H1 (cell line): ENCODE measurements around the gene GREB1. TPM values are rescaled to one million over a fixed set of nuclear protein-coding genes. Genes with fewer than 3 reads are reported as not detected.

Experiments used
- CTCF ChIA-PET: fragments of 300-600 bp; sonication (Branson Sonifier 250); formaldehyde crosslinking; loops from one replicate; lab custom pipeline; 2021; ENCODE audit not compliant: partially characterized antibody; lab: Charles Lee
- POLR2A ChIA-PET: fragments of 300-600 bp; sonication (Branson Sonifier 250); formaldehyde crosslinking; loops from one replicate; lab custom pipeline; 2021; ENCODE audit warnings: inconsistent platforms; ENCODE audit not compliant: partially characterized antibody; lab: Charles Lee
- DNase-seq, 2 experiments: peaks; one replicate each; pipeline versions ENCODE4 v3.0.0 to v3.0.0-alpha.2; 2010 to 2022; ENCODE audit warnings: low spot score in 2 of 2, low read depth in 1 of 2, mixed read lengths in 1 of 2
- FAIRE-seq: peaks from 2 replicates; lab custom pipeline; 2011; peaks lifted over from hg19 to GRCh38; lab: Jason Lieb, UNC
- H2AFZ ChIP-seq: 2 replicates; pipeline ENCODE4 v1.8.1; 2012; ENCODE audit warnings: low read length, inconsistent platforms
- H2AK5ac ChIP-seq: 2 replicates; pipeline ENCODE4 v1.6.1; 2013; ENCODE audit warnings: low read depth, low read length
- H2BK120ac ChIP-seq: replicated peaks from 2 replicates; pipeline ENCODE3; 2013; ENCODE audit warnings: low read depth, low read length, inconsistent platforms
- H2BK12ac ChIP-seq: 2 replicates; pipeline ENCODE4 v1.6.1; 2013; ENCODE audit warnings: low read depth, low read length
- H2BK15ac ChIP-seq: 2 replicates; pipeline ENCODE4 v1.6.1; 2013; ENCODE audit warnings: low read length
- H2BK20ac ChIP-seq: 2 replicates; pipeline ENCODE4 v1.6.1; 2013; ENCODE audit warnings: low read length
- H2BK5ac ChIP-seq: 2 replicates; pipeline ENCODE4 v1.6.1; 2013; ENCODE audit warnings: low read depth, low read length
- H3K14ac ChIP-seq: 2 replicates; pipeline ENCODE4 v1.6.1; 2013; ENCODE audit warnings: inconsistent platforms; ENCODE audit not compliant: insufficient read length
- H3K18ac ChIP-seq: 2 replicates; pipeline ENCODE4 v1.6.1; 2013; ENCODE audit warnings: low read length; ENCODE audit errors: extremely low read depth
- H3K23ac ChIP-seq: 2 replicates; pipeline ENCODE4 v1.6.1; 2013; ENCODE audit warnings: inconsistent platforms; ENCODE audit not compliant: insufficient read length
- H3K23me2 ChIP-seq: 2 replicates; pipeline ENCODE4 v1.6.1; 2013; ENCODE audit warnings: low read depth, low read length
- H3K27ac ChIP-seq: 2 replicates; pipeline ENCODE4 v1.6.1; 2011; ENCODE audit warnings: low read depth, low read length, inconsistent platforms
- H3K27me3 ChIP-seq, 4 experiments: replicated peaks in 1 of 4; 1 replicate in 1 of 4; 2 replicates in 3 of 4; pipeline versions ENCODE4 v1.6.1 to v1.8.1; 2011 to 2013; ENCODE audit warnings: low read length in 3 of 4, mild to moderate bottlenecking in 3 of 4, inconsistent platforms in 2 of 4, mixed read lengths in 2 of 4, moderate library complexity in 1 of 4; ENCODE audit not compliant: control insufficient read depth in 3 of 4, insufficient read depth in 3 of 4; ENCODE audit errors: extremely low read depth in 1 of 4
- H3K36me3 ChIP-seq, 4 experiments: 2 replicates each; pipeline versions ENCODE4 v1.6.1 to v1.8.1; 2011 to 2013; ENCODE audit warnings: mild to moderate bottlenecking in 4 of 4, low read length in 3 of 4, moderate library complexity in 2 of 4, control low read depth in 1 of 4, inconsistent platforms in 1 of 4; ENCODE audit not compliant: insufficient read depth in 4 of 4, control insufficient read depth in 2 of 4
- H3K4ac ChIP-seq: replicated peaks from 2 replicates; pipeline ENCODE3; 2013; ENCODE audit warnings: low read length, low read depth, mixed read lengths, inconsistent platforms; ENCODE audit not compliant: insufficient read length
- H3K4me1 ChIP-seq, 4 experiments: replicated peaks in 1 of 4; 1 replicate in 1 of 4; 2 replicates in 3 of 4; pipeline versions ENCODE4 v1.6.1 to v1.8.1; 2011 to 2013; ENCODE audit warnings: low read length in 3 of 4, inconsistent platforms in 2 of 4, mixed read lengths in 1 of 4; ENCODE audit not compliant: insufficient read depth in 4 of 4, control insufficient read depth in 3 of 4
- H3K4me2 ChIP-seq, 2 experiments: 2 replicates each; pipeline versions ENCODE4 v1.6.1 to v1.8.1; 2011 to 2013; ENCODE audit warnings: low read depth in 2 of 2, low read length in 2 of 2, control low read depth in 1 of 2, inconsistent platforms in 1 of 2, mild to moderate bottlenecking in 1 of 2; ENCODE audit not compliant: insufficient read depth in 1 of 2
- H3K4me3 ChIP-seq, 4 experiments: fragments of 200-600, 300-600 bp in 1 of 4; sonication (generic), shearing (Covaris generic), sonication (Bioruptor Twin) in 1 of 4; 2 replicates each; pipeline versions ENCODE4 v1.5.1 to v1.8.1; 2011 to 2016; ENCODE audit warnings: low read length in 4 of 4, low read depth in 3 of 4, control low read depth in 2 of 4, inconsistent platforms in 2 of 4, mild to moderate bottlenecking in 2 of 4, mixed read lengths in 1 of 4, moderate library complexity in 1 of 4; ENCODE audit not compliant: insufficient read depth in 2 of 4; ENCODE audit errors: extremely low read depth in 1 of 4
- H3K56ac ChIP-seq: replicated peaks from 2 replicates; pipeline ENCODE3; 2013; ENCODE audit warnings: low read depth, mild to moderate bottlenecking, mixed read lengths, low read length, inconsistent platforms; ENCODE audit not compliant: insufficient read length
- H3K79me1 ChIP-seq: 2 replicates; pipeline ENCODE4 v1.6.1; 2013; ENCODE audit warnings: low read depth, low read length, control low read depth
- H3K79me2 ChIP-seq, 2 experiments: 2 replicates each; pipeline versions ENCODE4 v1.6.1 to v1.8.1; 2012 to 2013; ENCODE audit warnings: low read length in 2 of 2, mild to moderate bottlenecking in 2 of 2, inconsistent platforms in 1 of 2; ENCODE audit not compliant: insufficient read depth in 2 of 2, control insufficient read depth in 1 of 2
- H3K9ac ChIP-seq, 4 experiments: replicated peaks in 1 of 4; 1 replicate in 1 of 4; 2 replicates in 3 of 4; pipeline versions ENCODE4 v1.6.1 to v1.8.1; 2011 to 2013; ENCODE audit warnings: low read depth in 3 of 4, low read length in 3 of 4, control low read depth in 2 of 4, mild to moderate bottlenecking in 2 of 4, moderate library complexity in 2 of 4, inconsistent platforms in 1 of 4; ENCODE audit errors: extremely low read depth in 1 of 4
- H3K9me3 ChIP-seq, 2 experiments: 2 replicates each; pipeline versions ENCODE4 v1.6.1 to v1.8.1; 2012 to 2013; ENCODE audit warnings: mild to moderate bottlenecking in 2 of 2, moderate library complexity in 2 of 2, control low read depth in 1 of 2, inconsistent platforms in 1 of 2, low read depth in 1 of 2, low read length in 1 of 2, mixed read lengths in 1 of 2; ENCODE audit not compliant: insufficient read depth in 2 of 2
- H4K20me1 ChIP-seq, 2 experiments: replicated peaks in 1 of 2; 2 replicates each; pipeline versions ENCODE3 to v1.8.1; 2011 to 2013; ENCODE audit warnings: inconsistent platforms in 2 of 2, low read length in 2 of 2, mild to moderate bottlenecking in 1 of 2; ENCODE audit not compliant: insufficient read depth in 2 of 2, control insufficient read depth in 1 of 2
- H4K5ac ChIP-seq: 2 replicates; pipeline ENCODE4 v1.6.1; 2013; ENCODE audit warnings: low read length, low read depth, mixed read lengths, inconsistent platforms; ENCODE audit not compliant: insufficient read length
- H4K8ac ChIP-seq: 2 replicates; pipeline ENCODE4 v1.8.0; 2013; ENCODE audit warnings: mild to moderate bottlenecking, moderate library complexity, low read length, inconsistent platforms; ENCODE audit not compliant: insufficient read depth; ENCODE audit errors: extremely low read depth
- H4K91ac ChIP-seq: replicated peaks from 2 replicates; pipeline ENCODE3; 2013; ENCODE audit warnings: low read length, mixed read lengths, inconsistent platforms; ENCODE audit not compliant: insufficient read length
- BRCA1 ChIP-seq: IDR thresholded peaks from 2 replicates; pipeline ENCODE4 v1.6.1; 2012; ENCODE audit warnings: low read depth, low read length, improper control_type of control experiment
- CBX5 ChIP-seq: fragments of 300-800, 300-1000 bp; sonication (generic); IDR thresholded peaks from 2 replicates; pipeline ENCODE4 v1.7.1; 2016; ENCODE audit warnings: antibody characterized with exemption, low read length, low read depth
- CHD2 ChIP-seq: IDR thresholded peaks from 2 replicates; pipeline ENCODE4 v1.6.1; 2012; ENCODE audit warnings: low read length, improper control_type of control experiment
- KDM5A ChIP-seq: fragments of 200-600 bp; IDR thresholded peaks from 2 replicates; pipeline ENCODE4 v1.7.1; 2012; ENCODE audit warnings: mild to moderate bottlenecking, low read length, inconsistent platforms, mixed read lengths
- RAD21 ChIP-seq, 2 experiments: IDR thresholded peaks in 1 of 2; conservative IDR thresholded peaks in 1 of 2; 2 replicates each; pipeline ENCODE4 v1.6.1; 2011; ENCODE audit warnings: low read depth in 2 of 2, low read length in 2 of 2, improper control_type of control experiment in 1 of 2, inconsistent platforms in 1 of 2, mild to moderate bottlenecking in 1 of 2, moderate library complexity in 1 of 2
- RXRA ChIP-seq: IDR thresholded peaks from 2 replicates; pipeline ENCODE4 v1.6.1; 2011; ENCODE audit warnings: low read depth, mild to moderate bottlenecking, low read length, moderate library complexity; ENCODE audit not compliant: insufficient read depth
- SP4 ChIP-seq: IDR thresholded peaks from 2 replicates; pipeline ENCODE4 v1.6.1; 2012; ENCODE audit warnings: low read length, inconsistent platforms
- TBP ChIP-seq: IDR thresholded peaks from 2 replicates; pipeline ENCODE4 v1.6.1; 2011; ENCODE audit warnings: low read depth, low read length, improper control_type of control experiment
- WGBS, 2 experiments: shearing (Covaris generic) in 1 of 2; methylation state at CpG; one replicate each; pipeline versions ENCODE4 v1.1.6 to v1.1.7; 2013 to 2015; ENCODE audit warnings: low lambda C conversion rate in 2 of 2, mixed read lengths in 2 of 2, inconsistent platforms in 1 of 2, low coverage in 1 of 2, missing lambda C conversion rate in 1 of 2; ENCODE audit not compliant: insufficient replicate concordance in 2 of 2, insufficient coverage in 1 of 2, insufficient read length in 1 of 2; ENCODE audit errors: extremely low coverage in 1 of 2, missing lambda C conversion rate in 1 of 2; 5-methylcytosine and 5-hydroxymethylcytosine counted together
- polyA plus RNA-seq, 7 experiments: library from polyadenylated mRNA; depleted of rRNA in 3 of 7; stranded (reverse) in 5 of 7; unstranded in 2 of 7; fragments of >200 nt in 5 of 7; fragments of 200-250 nt in 2 of 7; gene quantifications; 1 replicate in 5 of 7; 2 replicates in 1 of 7; 4 replicates in 1 of 7; pipeline versions ENCODE4 v1.2.1 to v1.2.3, GENCODE V29; 2011 to 2013; ENCODE audit warnings: missing spikeins in 2 of 7, mixed read lengths in 2 of 7
- total RNA-seq: library from RNA; stranded (reverse); fragmentation: NEBNext Ultra II Directional; extraction: Animal tissue kit (Norgen Biotek cat#: 25700); gene quantifications from 2 replicates; pipeline ENCODE4 v1.2.1, GENCODE V29; 2021

The GREB1 gene
- total and polyA plus RNA-seq, 2 of the 8 experiments (the other 6 are each of a cell fraction or from before 2014, with no cell fraction given), result 7.9 to 43.4 TPM

- DNase-seq, result no peak
- no peak overlapping the region; the same call in 1 of the 2 replicates for H2BK5ac ChIP-seq
- peaks cover 3 to 13% (median 10%) of the 10 kb centered on the region in 4 experiments for H3K4me1 ChIP-seq
- no peak overlapping the region for H3K23ac ChIP-seq
- no peak overlapping the region for H2AK5ac ChIP-seq
- no peak overlapping the region for H2BK20ac ChIP-seq
- H2AFZ ChIP-seq, result no peak overlapping the region
- CTCF ChIA-PET, result interaction anchor here (1.4 to 21.3 kb wide), 2 partner anchors 13 to 113 kb away, joined by 3 to 275 read pairs; no protein-coding TSS in a partner anchor
- TF ChIP-seq CHD2, result no peak
- no peak for TF ChIP-seq KDM5A
- TF ChIP-seq SP4, result no peak
- TF ChIP-seq CBX5, result no peak
- no peak for TF ChIP-seq RAD21 (IDR thresholded peaks at IDR 0.05 in 1 of 2, conservative IDR thresholded peaks at IDR 0.05 in 1 of 2; ENCODE audit: low read depth in 2 of 2, low read length in 2 of 2)
- no peak for TF ChIP-seq BRCA1
- TF ChIP-seq RXRA, result no peak
- no peak for TF ChIP-seq TBP
- TF ChIP-seq, all 59 proteins: peak for 0
- H3K9me3 ChIP-seq, result no peaks in the 10 kb centered on the region
- no peaks in the 10 kb centered on the region for H3K23me2 ChIP-seq
- peaks cover 0 to 8% of the 10 kb centered on the region in 2 experiments for H4K20me1 ChIP-seq
- no peaks in the 10 kb centered on the region for H3K79me1 ChIP-seq
- no peak overlapping the region for H3K4me2 ChIP-seq
- H3K14ac ChIP-seq, result no peak overlapping the region
- no peak for FAIRE-seq
- 91% methylated on average over 7 of the region's 7 CpGs; no CpG with 5 or more reads in 1 of the 2 experiments for WGBS, 2 experiments
- no peaks in the 10 kb centered on the region for H3K79me2 ChIP-seq
- no peak overlapping the region for H3K56ac ChIP-seq
- no peak overlapping the region for H2BK15ac ChIP-seq
- no peak overlapping the region for H3K4me3 ChIP-seq
- no peak overlapping the region for H3K27ac ChIP-seq
- H4K8ac ChIP-seq, result no peak overlapping the region
- no peak overlapping the region for H3K9ac ChIP-seq
- H4K91ac ChIP-seq, result no peak overlapping the region
- no peak overlapping the region for H4K5ac ChIP-seq
- H3K4ac ChIP-seq, result no peak overlapping the region
- no peaks in the 10 kb centered on the region for H3K27me3 ChIP-seq
- no peaks in the 10 kb centered on the region; a peak in 1 of 8 replicates for H3K36me3 ChIP-seq
- POLR2A ChIA-PET, result interaction anchor here (1.3 kb wide), 2 partner anchors 10 to 12 kb away, joined by 3 read pairs; no protein-coding TSS in a partner anchor
- no peak overlapping the region for H2BK120ac ChIP-seq
- no peak overlapping the region for H2BK12ac ChIP-seq
- no peak overlapping the region for H3K18ac ChIP-seq
Measured at GRCh38 chr2:11569636-11570035, 35.8 kb downstream of the GREB1 start.
